Cardiac muscle cell (in vitro differentiated cells and primary cell): ENCODE data around the gene PPWD1. TPM values are rescaled to one million over a fixed set of nuclear protein-coding genes. Genes with fewer than 3 reads are reported as not detected.

ENCODE experiments used
- DNase-seq, 2 donors: peaks; one replicate each; pipeline versions ENCODE4 v3.0.0 to v3.0.0-alpha.2; 2010 to 2017; ENCODE audit warnings: low read depth in 1 of 2, low spot score in 1 of 2
- H3K27ac ChIP-seq: fragments of 200-600 bp; sonication (generic); 2 replicates; pipeline ENCODE4 v1.5.1; 2016
- H3K27me3 ChIP-seq: fragments of 200-600 bp; sonication (generic); 2 replicates; pipeline ENCODE4 v1.6.0; 2016; ENCODE audit warnings: control low read depth
- H3K36me3 ChIP-seq: fragments of 200-600 bp; sonication (generic); 2 replicates; pipeline ENCODE4 v1.5.1; 2016; ENCODE audit warnings: control low read depth
- H3K4me1 ChIP-seq: fragments of 200-600 bp; sonication (generic); 2 replicates; pipeline ENCODE4 v1.8.1; 2017; ENCODE audit warnings: low read depth, mild to moderate bottlenecking, mixed run types
- H3K4me3 ChIP-seq: fragments of 200-600 bp; sonication (generic); 2 replicates; pipeline ENCODE4 v1.5.1; 2016; ENCODE audit warnings: mild to moderate bottlenecking
- H3K9me3 ChIP-seq: fragments of 200-600 bp; sonication (generic); 2 replicates; pipeline ENCODE4 v1.5.1; 2017; ENCODE audit warnings: low read depth, mild to moderate bottlenecking, control low read depth
- polyA plus RNA-seq: library from polyadenylated mRNA; unstranded; fragments of >200 nt; fragmentation: Nextera tagmentation; extraction: Ambion mirVana; gene quantifications from 2 replicates; pipeline ENCODE4 v1.2.1, GENCODE V29; 2016
- total RNA-seq: library from RNA; depleted of rRNA; stranded (reverse); fragments of >200 nt; gene quantifications from 2 replicates; pipeline ENCODE4 v1.2.3, GENCODE V29; 2016
- TF ChIP-seq, protein P1 (sequence below): IDR thresholded peaks from 2 replicates; pipeline ENCODE4 v1.5.1; 2012; ENCODE audit warnings: low read depth, mild to moderate bottlenecking, low read length

The PPWD1 gene
- total RNA-seq (18.3 and 34.4 TPM in 2 replicates), polyA plus RNA-seq (27.7 and 40.1 TPM in 2 replicates)

GRCh38 chr5:65562731-65563701 is at the start of gene PPWD1, which contains the start of gene CENPK:
PPWD1 (plus strand) TSS chr5:65563296; CDS start chr5:65563311, 15 bp downstream.
CENPK (minus strand) TSS chr5:65563168; CDS start chr5:65554907, 8,261 bp downstream.
- Histone ChIP-seq H3K27me3 (no peaks in the 10 kb centered on the region), H3K36me3 (no peaks in the 10 kb centered on the region), H3K4me1 (peaks cover 18% of the 10 kb centered on the region), H3K9me3 (no peaks in the 10 kb centered on the region), H3K4me3 (peak within 1 kb of the TSS; percentile 89), H3K27ac (peak within 1 kb of the TSS; percentile 96)
- TF ChIP-seq, protein P1, sequence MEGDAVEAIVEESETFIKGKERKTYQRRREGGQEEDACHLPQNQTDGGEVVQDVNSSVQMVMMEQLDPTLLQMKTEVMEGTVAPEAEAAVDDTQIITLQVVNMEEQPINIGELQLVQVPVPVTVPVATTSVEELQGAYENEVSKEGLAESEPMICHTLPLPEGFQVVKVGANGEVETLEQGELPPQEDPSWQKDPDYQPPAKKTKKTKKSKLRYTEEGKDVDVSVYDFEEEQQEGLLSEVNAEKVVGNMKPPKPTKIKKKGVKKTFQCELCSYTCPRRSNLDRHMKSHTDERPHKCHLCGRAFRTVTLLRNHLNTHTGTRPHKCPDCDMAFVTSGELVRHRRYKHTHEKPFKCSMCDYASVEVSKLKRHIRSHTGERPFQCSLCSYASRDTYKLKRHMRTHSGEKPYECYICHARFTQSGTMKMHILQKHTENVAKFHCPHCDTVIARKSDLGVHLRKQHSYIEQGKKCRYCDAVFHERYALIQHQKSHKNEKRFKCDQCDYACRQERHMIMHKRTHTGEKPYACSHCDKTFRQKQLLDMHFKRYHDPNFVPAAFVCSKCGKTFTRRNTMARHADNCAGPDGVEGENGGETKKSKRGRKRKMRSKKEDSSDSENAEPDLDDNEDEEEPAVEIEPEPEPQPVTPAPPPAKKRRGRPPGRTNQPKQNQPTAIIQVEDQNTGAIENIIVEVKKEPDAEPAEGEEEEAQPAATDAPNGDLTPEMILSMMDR: no peak
- DNase-seq: peak; percentile 96

GRCh38 chr5:65525726-65526125 is 37.4 kb upstream of the PPWD1 start:
- no peaks in the 10 kb centered on the region for H3K36me3 ChIP-seq
- no peak overlapping the region for H3K4me3 ChIP-seq
- H3K9me3 ChIP-seq: no peaks in the 10 kb centered on the region
- no peaks in the 10 kb centered on the region for H3K4me1 ChIP-seq
- H3K27me3 ChIP-seq: no peaks in the 10 kb centered on the region
- H3K27ac ChIP-seq: no peak overlapping the region
- DNase-seq: no peak
- TF ChIP-seq, protein P1: no peak

DNA sequence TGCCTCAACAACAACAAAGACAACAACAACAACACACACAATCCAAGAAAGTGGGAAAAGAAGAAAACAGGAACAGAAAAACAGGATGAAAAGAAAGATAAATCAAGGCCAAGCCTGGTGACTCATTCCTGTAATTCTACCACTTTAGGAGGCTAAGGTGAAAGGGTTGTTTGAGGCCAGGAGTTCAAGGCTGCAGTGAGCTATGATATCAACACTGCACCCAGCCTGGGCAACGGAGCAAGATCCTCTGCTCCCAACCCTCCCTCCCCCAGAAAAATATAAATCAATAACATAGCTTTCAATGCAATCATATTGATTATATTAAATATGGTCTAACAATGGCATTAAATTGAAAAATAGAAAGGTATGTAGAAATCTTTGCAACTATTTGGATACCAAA is 32.2 kb upstream of the PPWD1 start:
- Histone ChIP-seq H3K4me3 (no peak overlapping the region), H3K27ac (no peak overlapping the region)
- TF ChIP-seq, protein P1: no peak

GRCh38 chr5:65535529-65535987 is 27.5 kb upstream of the PPWD1 start:
- H3K4me1 ChIP-seq: no peaks in the 10 kb centered on the region
- H3K27ac ChIP-seq: no peak overlapping the region
- H3K9me3 ChIP-seq: no peaks in the 10 kb centered on the region
- TF ChIP-seq, protein P1: no peak
- DNase-seq: peak in 1 of 2 donors; percentile 11
- no peaks in the 10 kb centered on the region for H3K27me3 ChIP-seq
- no peak overlapping the region for H3K4me3 ChIP-seq
- H3K36me3 ChIP-seq: no peaks in the 10 kb centered on the region

More for the DNA sequence above, 32.2 kb upstream of the PPWD1 start:
- no peak for DNase-seq
- Histone ChIP-seq H3K36me3 (no peaks in the 10 kb centered on the region), H3K9me3 (no peaks in the 10 kb centered on the region), H3K4me1 (no peaks in the 10 kb centered on the region), H3K27me3 (no peaks in the 10 kb centered on the region)

GRCh38 chr5:65539827-65540226 is 23.3 kb upstream of the PPWD1 start:
- H3K9me3 ChIP-seq: no peaks in the 10 kb centered on the region
- H3K27me3 ChIP-seq: no peaks in the 10 kb centered on the region
- TF ChIP-seq, protein P1: no peak

More at GRCh38 chr5:65539827-65540226, 23.3 kb upstream of the PPWD1 start:
- H3K36me3 ChIP-seq: no peaks in the 10 kb centered on the region
- H3K4me3 ChIP-seq: no peak overlapping the region
- DNase-seq: no peak
- no peaks in the 10 kb centered on the region for H3K4me1 ChIP-seq
- H3K27ac ChIP-seq: no peak overlapping the region
